22Rv1 (cell line): Measurements from ENCODE around the gene GNLY.
"Not testable (repeated sequence)": the region's sequence is repeated elsewhere in the genome, so short reads cannot be mapped to it uniquely, and the experiment has no call there.

Experiments used
- H3K27ac ChIP-seq: fragments of 450-650 bp; 2 replicates; pipeline ENCODE4 v1.5.1; 2017
- CTCF ChIP-seq: fragments of 450-650 bp; IDR thresholded peaks from 2 replicates; pipeline ENCODE4 v1.5.1; 2017; ENCODE audit warnings: mild to moderate bottlenecking
- ZFX ChIP-seq: fragments of 450-650 bp; IDR thresholded peaks from 2 replicates; pipeline ENCODE4 v1.6.1; 2017; ENCODE audit warnings: antibody characterized with exemption, borderline replicate concordance

Gene GNLY

GRCh38 chr2:85712336-85712735, 18.2 kb downstream of the GNLY start:
- H3K27ac ChIP-seq, result no peak overlapping the region

DNA sequence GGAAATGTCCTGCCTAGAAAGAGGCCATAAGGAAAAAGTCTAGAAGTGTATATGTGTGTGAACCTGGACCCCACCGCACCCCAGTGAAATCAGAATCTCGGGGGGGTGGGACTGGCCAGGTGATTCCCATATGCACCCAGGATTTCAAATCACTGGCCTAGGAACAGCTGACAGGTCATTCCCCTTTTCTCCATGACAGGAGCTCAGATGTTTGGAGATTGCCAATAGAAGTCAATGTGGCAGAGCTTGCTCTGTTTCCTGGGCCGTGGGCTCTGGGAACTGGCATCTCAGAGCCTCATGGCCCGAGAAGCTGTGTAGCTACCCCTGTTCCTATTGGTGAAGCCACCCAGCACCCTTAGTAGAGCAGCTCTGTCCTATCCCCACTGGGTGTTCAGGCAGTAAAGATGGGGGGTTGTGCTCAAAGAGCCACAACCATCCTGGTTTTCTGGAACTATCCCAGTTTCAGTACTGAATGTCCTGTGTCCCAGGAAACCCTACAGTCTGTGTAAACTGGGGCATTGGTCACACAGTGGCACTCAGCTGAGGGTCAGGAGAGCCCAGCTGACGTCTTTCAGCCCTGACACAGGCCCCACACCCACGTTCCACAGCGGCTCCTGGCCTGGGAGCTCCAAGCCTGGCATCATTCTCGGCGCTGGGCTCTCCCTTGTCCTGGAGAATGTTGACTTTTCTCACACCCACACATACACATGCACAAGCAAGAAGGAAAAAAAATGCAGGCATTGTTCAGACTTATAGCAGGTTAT, 18.9 kb downstream of the GNLY start:
- TF ChIP-seq ZFX, result no peak
- TF ChIP-seq CTCF, result no peak
- no peak overlapping the region for H3K27ac ChIP-seq

More at GRCh38 chr2:85712336-85712735, 18.2 kb downstream of the GNLY start:
- TF ChIP-seq ZFX (no peak), CTCF (no peak)

GRCh38 chr2:85713836-85714235, 19.7 kb downstream of the GNLY start:
- TF ChIP-seq CTCF (no peak), ZFX (no peak)
- no peak overlapping the region for H3K27ac ChIP-seq

DNA sequence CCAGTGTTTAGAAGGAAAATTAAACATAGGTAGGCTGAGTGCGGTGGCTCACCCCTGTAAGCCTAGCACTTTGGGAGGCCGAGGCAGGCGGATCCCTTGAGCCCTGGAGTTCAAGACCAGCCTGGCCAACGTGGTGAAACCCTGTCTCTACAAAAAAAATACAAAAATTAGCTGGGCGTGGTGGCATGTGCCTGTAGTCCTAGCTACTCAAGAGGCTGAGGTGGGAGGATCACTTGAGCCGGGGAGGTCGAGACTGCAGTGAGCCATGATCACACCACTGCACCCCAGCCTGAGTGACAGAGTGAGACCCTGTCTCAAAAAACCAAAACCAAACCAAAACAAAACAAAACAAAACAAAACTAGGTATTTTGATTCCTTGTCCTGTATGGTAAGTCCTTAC, 20.3 kb downstream of the GNLY start:
- not testable (repeated sequence) for H3K27ac ChIP-seq

GRCh38 chr2:85714841-85715240, 20.7 kb downstream of the GNLY start:
- no peak for TF ChIP-seq CTCF
- TF ChIP-seq ZFX, result no peak
- no peak overlapping the region for H3K27ac ChIP-seq

- no peak for TF ChIP-seq CTCF
- TF ChIP-seq ZFX, result no peak
- H3K27ac ChIP-seq, result no peak overlapping the region
Observed at GRCh38 chr2:85716346-85716914, 22.3 kb downstream of the GNLY start.

DNA sequence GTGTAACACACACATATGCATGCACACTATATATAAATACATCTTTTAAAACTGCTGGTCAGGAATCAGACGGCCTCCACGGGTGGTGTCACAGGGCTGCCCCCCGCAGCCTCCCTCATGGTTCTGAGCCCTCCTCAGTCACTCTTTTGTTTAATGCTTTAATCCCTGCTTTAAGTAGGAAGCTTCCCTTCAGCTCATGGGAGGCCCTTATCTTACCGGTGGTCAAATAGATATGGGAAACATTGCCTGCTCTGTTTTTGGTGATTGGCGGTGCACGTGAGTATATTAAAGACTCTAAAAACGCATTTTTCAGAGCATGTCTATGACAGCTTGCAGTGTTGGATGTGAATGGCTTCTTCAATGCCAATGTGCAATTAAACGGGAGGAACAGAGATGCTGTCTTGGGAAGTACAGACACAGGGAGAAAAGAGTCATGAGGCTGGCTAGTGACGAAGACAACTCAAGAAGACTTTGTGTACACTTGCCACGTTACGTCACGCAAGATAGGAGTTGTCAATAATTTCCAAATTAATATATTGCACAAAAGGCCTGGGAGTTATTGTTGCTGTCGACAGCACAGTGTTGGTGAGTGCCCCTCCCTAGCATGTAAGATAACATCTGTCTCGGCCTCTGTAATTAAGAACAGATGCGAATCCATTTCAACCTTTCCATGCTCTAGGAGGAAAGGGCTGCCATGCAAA, 23.3 kb downstream of the GNLY start:
- TF ChIP-seq ZFX, result no peak
- no peak for TF ChIP-seq CTCF
- no peak overlapping the region for H3K27ac ChIP-seq
